DOHH2 (cell line): Measurements from ENCODE around the gene GLI3.

ENCODE experiments used
- H3F3A ChIP-seq: fragments of 200-600 bp; sonication (generic), shearing (Covaris generic); 2 replicates; pipeline ENCODE4 v1.6.0; 2016; ENCODE audit warnings: antibody characterized with exemption, mild to moderate bottlenecking; ENCODE audit not compliant: control insufficient read depth, insufficient read depth
- H3K27ac ChIP-seq: fragments of 200-600 bp; sonication (generic); 2 replicates; pipeline ENCODE4 v1.5.1; 2014; ENCODE audit warnings: low read depth, mild to moderate bottlenecking, low read length, moderate library complexity
- H3K27me3 ChIP-seq: fragments of 200-600 bp; sonication (generic); 2 replicates; pipeline ENCODE4 v1.6.1; 2014; ENCODE audit warnings: mild to moderate bottlenecking, low read length, mixed read lengths; ENCODE audit not compliant: control insufficient read depth
- H3K36me3 ChIP-seq: fragments of 200-600 bp; sonication (generic); 2 replicates; pipeline ENCODE4 v1.6.1; 2014; ENCODE audit warnings: mild to moderate bottlenecking, low read length, moderate library complexity, mixed read lengths; ENCODE audit not compliant: control insufficient read depth
- H3K4me1 ChIP-seq: fragments of 200-600 bp; sonication (generic); 2 replicates; pipeline ENCODE4 v1.6.1; 2014; ENCODE audit warnings: mild to moderate bottlenecking, low read length, mixed read lengths; ENCODE audit not compliant: control insufficient read depth
- H3K4me2 ChIP-seq: fragments of 200-600 bp; sonication (generic); 2 replicates; pipeline ENCODE4 v1.6.0; 2014; ENCODE audit warnings: mild to moderate bottlenecking, low read length, moderate library complexity
- H3K4me3 ChIP-seq: fragments of 200-600 bp; sonication (generic); 2 replicates; pipeline ENCODE4 v1.5.1; 2014; ENCODE audit warnings: mild to moderate bottlenecking, low read length, mixed read lengths
- H3K79me2 ChIP-seq: fragments of 200-600 bp; sonication (generic); 2 replicates; pipeline ENCODE4 v1.6.1; 2014; ENCODE audit warnings: mild to moderate bottlenecking, low read length, mixed read lengths; ENCODE audit not compliant: control insufficient read depth
- H3K9me2 ChIP-seq: fragments of 200-600 bp; sonication (generic); replicated peaks from 2 replicates; pipeline ENCODE4 v1.6.1; 2014; ENCODE audit warnings: mild to moderate bottlenecking, low read length, mixed read lengths; ENCODE audit not compliant: control insufficient read depth
- H3K9me3 ChIP-seq: fragments of 200-600 bp; sonication (generic); 2 replicates; pipeline ENCODE4 v1.6.1; 2014; ENCODE audit warnings: antibody characterized with exemption, low read length, mixed read lengths; ENCODE audit not compliant: control insufficient read depth, insufficient read depth
- H4K20me1 ChIP-seq: fragments of 200-600 bp; sonication (generic); 2 replicates; pipeline ENCODE4 v1.6.0; 2014; ENCODE audit warnings: low read depth, mild to moderate bottlenecking, antibody characterized with exemption, low read length, moderate library complexity; ENCODE audit not compliant: control insufficient read depth, insufficient read depth
- EZH2phosphoT487 ChIP-seq: fragments of 200-600 bp; sonication (generic); IDR thresholded peaks from 2 replicates; pipeline ENCODE4 v1.6.1; 2017; ENCODE audit warnings: borderline replicate concordance, mild to moderate bottlenecking, antibody characterized with exemption, low read length, moderate library complexity, mixed read lengths
- TF ChIP-seq, protein P1 (sequence below): fragments of 200-600 bp; sonication (generic); IDR thresholded peaks from one replicate; pipeline ENCODE4 v1.5.1; 2014; ENCODE audit warnings: antibody characterized with exemption, mild to moderate bottlenecking, low read depth, low read length; ENCODE audit not compliant: poor library complexity, severe bottlenecking

GLI3 gene

DNA sequence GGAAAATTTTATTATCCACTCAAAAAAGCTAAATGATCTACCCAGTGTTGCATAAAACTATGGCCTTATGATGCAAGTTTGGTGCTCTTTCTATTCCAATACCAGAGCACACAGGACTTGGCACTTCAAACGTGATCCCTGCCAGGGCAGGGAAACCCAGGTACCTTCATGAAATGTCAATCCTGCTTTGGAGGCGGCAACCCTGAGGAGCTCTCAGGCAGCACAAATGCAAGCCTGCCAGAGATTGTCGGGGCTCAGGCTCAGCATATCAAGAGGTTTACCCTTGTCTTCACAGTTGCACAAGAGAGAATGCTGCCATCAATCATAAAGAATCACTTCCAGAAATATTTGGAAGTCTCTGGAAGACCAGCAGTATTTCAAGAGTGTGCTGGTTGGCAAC is 151.5 kb downstream of the GLI3 start:
- H3K36me3 ChIP-seq, result no peaks in the 10 kb centered on the region
- H3K9me2 ChIP-seq, result no peaks in the 10 kb centered on the region
- H3K79me2 ChIP-seq, result no peaks in the 10 kb centered on the region
- no peak overlapping the region for H3K4me2 ChIP-seq
- H3K9me3 ChIP-seq, result no peaks in the 10 kb centered on the region
- H3F3A ChIP-seq, result no peaks in the 10 kb centered on the region
- no peaks in the 10 kb centered on the region for H3K4me1 ChIP-seq
- no peaks in the 10 kb centered on the region for H4K20me1 ChIP-seq
- H3K4me3 ChIP-seq, result no peak overlapping the region
- H3K27me3 ChIP-seq, result no peaks in the 10 kb centered on the region
- no peak overlapping the region for H3K27ac ChIP-seq
- TF ChIP-seq EZH2phosphoT487, result no peak
- TF ChIP-seq, protein P1, sequence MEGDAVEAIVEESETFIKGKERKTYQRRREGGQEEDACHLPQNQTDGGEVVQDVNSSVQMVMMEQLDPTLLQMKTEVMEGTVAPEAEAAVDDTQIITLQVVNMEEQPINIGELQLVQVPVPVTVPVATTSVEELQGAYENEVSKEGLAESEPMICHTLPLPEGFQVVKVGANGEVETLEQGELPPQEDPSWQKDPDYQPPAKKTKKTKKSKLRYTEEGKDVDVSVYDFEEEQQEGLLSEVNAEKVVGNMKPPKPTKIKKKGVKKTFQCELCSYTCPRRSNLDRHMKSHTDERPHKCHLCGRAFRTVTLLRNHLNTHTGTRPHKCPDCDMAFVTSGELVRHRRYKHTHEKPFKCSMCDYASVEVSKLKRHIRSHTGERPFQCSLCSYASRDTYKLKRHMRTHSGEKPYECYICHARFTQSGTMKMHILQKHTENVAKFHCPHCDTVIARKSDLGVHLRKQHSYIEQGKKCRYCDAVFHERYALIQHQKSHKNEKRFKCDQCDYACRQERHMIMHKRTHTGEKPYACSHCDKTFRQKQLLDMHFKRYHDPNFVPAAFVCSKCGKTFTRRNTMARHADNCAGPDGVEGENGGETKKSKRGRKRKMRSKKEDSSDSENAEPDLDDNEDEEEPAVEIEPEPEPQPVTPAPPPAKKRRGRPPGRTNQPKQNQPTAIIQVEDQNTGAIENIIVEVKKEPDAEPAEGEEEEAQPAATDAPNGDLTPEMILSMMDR, result no peak

- no peaks in the 10 kb centered on the region for H3K9me3 ChIP-seq
- H3K27ac ChIP-seq, result no peak overlapping the region
- H3K4me1 ChIP-seq, result no peaks in the 10 kb centered on the region
- H4K20me1 ChIP-seq, result no peaks in the 10 kb centered on the region
- no peaks in the 10 kb centered on the region for H3K9me2 ChIP-seq
- no peak overlapping the region for H3K4me2 ChIP-seq
- H3K4me3 ChIP-seq, result no peak overlapping the region
- H3K36me3 ChIP-seq, result no peaks in the 10 kb centered on the region
- no peaks in the 10 kb centered on the region for H3K79me2 ChIP-seq
- no peaks in the 10 kb centered on the region for H3K27me3 ChIP-seq
- no peaks in the 10 kb centered on the region for H3F3A ChIP-seq
- TF ChIP-seq, protein P1, result no peak
- TF ChIP-seq EZH2phosphoT487, result no peak
These were observed 152.7 kb downstream of the GLI3 start for GRCh38 chr7:42084263-42084662.

DNA sequence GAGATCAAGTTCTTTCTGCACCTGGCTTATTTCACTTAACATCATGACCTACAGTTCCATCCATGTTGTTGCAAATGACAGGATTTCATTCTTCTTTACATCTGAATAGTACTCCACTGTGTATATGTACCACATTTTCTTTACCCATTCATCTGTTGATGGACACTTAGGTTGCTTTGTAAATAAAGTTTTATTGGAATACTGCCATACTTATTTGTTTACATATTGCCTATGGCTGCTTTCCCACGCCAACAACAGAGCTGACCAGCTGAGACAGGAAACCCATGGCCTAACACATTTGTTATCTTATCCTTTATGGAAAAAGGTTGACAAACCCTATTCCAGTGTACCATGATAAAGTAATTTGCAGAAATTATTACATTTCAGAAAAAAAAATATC is 153.7 kb downstream of the GLI3 start:
- no peaks in the 10 kb centered on the region for H3K36me3 ChIP-seq
- H3K4me3 ChIP-seq, result no peak overlapping the region
- H3K27ac ChIP-seq, result no peak overlapping the region
- no peaks in the 10 kb centered on the region for H3K4me1 ChIP-seq
- no peaks in the 10 kb centered on the region for H3F3A ChIP-seq
- H3K27me3 ChIP-seq, result no peaks in the 10 kb centered on the region
- no peaks in the 10 kb centered on the region for H3K9me2 ChIP-seq
- H3K4me2 ChIP-seq, result no peak overlapping the region
- H3K9me3 ChIP-seq, result no peaks in the 10 kb centered on the region
- no peaks in the 10 kb centered on the region for H4K20me1 ChIP-seq
- H3K79me2 ChIP-seq, result no peaks in the 10 kb centered on the region
- no peak for TF ChIP-seq EZH2phosphoT487
- TF ChIP-seq, protein P1, result no peak

DNA sequence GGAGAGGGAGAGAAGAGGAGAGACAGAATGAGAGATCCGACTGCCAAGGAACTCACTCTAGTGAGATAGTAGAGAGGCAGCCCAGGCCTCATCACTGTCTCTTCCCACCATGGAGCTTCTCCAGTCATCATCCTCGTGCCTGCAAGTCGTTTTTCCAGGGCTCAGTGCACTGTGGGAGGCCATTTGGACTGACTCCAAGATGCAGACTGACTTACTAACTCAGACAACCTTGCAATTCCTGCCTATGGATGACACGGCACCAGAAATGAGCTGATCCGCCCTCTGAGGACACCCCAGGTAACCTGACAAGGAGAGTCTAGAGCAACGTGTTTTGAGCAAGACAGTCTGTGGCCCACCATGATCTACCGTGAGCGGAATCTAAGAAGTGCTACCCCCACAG is 154.9 kb downstream of the GLI3 start:
- no peaks in the 10 kb centered on the region for H3K9me2 ChIP-seq
- no peak overlapping the region for H3K4me2 ChIP-seq
- no peak overlapping the region for H3K27ac ChIP-seq
- H3K9me3 ChIP-seq, result no peaks in the 10 kb centered on the region
- H4K20me1 ChIP-seq, result no peaks in the 10 kb centered on the region
- H3K27me3 ChIP-seq, result no peaks in the 10 kb centered on the region
- H3K4me1 ChIP-seq, result no peaks in the 10 kb centered on the region
- H3F3A ChIP-seq, result no peaks in the 10 kb centered on the region
- H3K4me3 ChIP-seq, result no peak overlapping the region
- no peak for TF ChIP-seq EZH2phosphoT487
- TF ChIP-seq, protein P1, result no peak
- no peaks in the 10 kb centered on the region for H3K79me2 ChIP-seq
- no peaks in the 10 kb centered on the region for H3K36me3 ChIP-seq
